Heart right ventricle (tissue), 16 donors: ENCODE data around the gene PABPN1. TPM values are rescaled to one million over a fixed set of nuclear protein-coding genes. Genes with fewer than 3 reads are reported as not detected.

Experiments used
- ATAC-seq, 8 donors: fragments of 200-7000 bp; cut with Tn5 transposase; one replicate each; pipeline ENCODE4 v1.9.1; 2020; ENCODE audit warnings: mild to moderate bottlenecking in 8 of 8, moderate library complexity in 8 of 8, moderate number of reproducible peaks in 1 of 8
- DNase-seq, 2 donors: peaks; one replicate each; pipeline ENCODE4 v3.0.0-alpha.2; 2020
- H3K27ac ChIP-seq, 10 donors: fragments of 200-600 bp; sonication (generic) in 2 of 10; one replicate each; pipeline versions ENCODE4 v1.5.0 to v1.8.0; 2020 to 2022; ENCODE audit warnings: mild to moderate bottlenecking in 3 of 10
- H3K27me3 ChIP-seq, 7 donors: fragments of 200-600 bp; one replicate each; pipeline ENCODE4 v1.8.0; 2021 to 2022; ENCODE audit warnings: mild to moderate bottlenecking in 2 of 7
- H3K36me3 ChIP-seq, 9 donors: fragments of 200-600 bp; sonication (generic) in 1 of 9; one replicate each; pipeline versions ENCODE4 v1.5.0 to v1.8.0; 2020 to 2022; ENCODE audit warnings: mild to moderate bottlenecking in 2 of 9
- H3K4me1 ChIP-seq, 9 donors: fragments of 200-600 bp; sonication (generic) in 1 of 9; one replicate each; pipeline versions ENCODE4 v1.5.0 to v1.8.0; 2020 to 2022; ENCODE audit warnings: mild to moderate bottlenecking in 4 of 9
- H3K4me3 ChIP-seq, 10 donors: fragments of 200-600 bp; sonication (generic) in 2 of 10; one replicate each; pipeline versions ENCODE4 v1.5.0 to v1.8.0; 2020 to 2022; ENCODE audit warnings: mild to moderate bottlenecking in 7 of 10, moderate library complexity in 2 of 10
- H3K9me3 ChIP-seq, 11 donors: fragments of 200-600 bp in 10 of 11; sonication (generic) in 2 of 11; one replicate each; pipeline versions ENCODE4 v1.5.0 to v1.8.0; 2013 to 2022; ENCODE audit warnings: mild to moderate bottlenecking in 2 of 11, control low read depth in 1 of 11, moderate library complexity in 1 of 11
- CTCF ChIP-seq, 9 donors: fragments of 200-600 bp; sonication (generic) in 2 of 9; IDR thresholded peaks; one replicate each; pipeline versions ENCODE4 v1.5.0 to v1.8.0; 2021 to 2022; ENCODE audit warnings: antibody characterized with exemption in 9 of 9, mild to moderate bottlenecking in 5 of 9, moderate library complexity in 1 of 9
- WGBS, 2 donors: extraction: QIAGEN DNeasy Blood & Tissue Kit; methylation state at CpG; one replicate each; pipeline ENCODE4 v1.1.7; 2013; ENCODE audit warnings: inconsistent platforms in 1 of 2; 5-methylcytosine and 5-hydroxymethylcytosine counted together
- intact Hi-C, 10 donors: fragments of 100-400 bp; cut with DNase I; formaldehyde crosslinking; loops; one replicate each; pipeline versions ENCODE4 v1.11.1 to v1.14.2; 2022
- polyA plus RNA-seq, 2 donors: library from polyadenylated mRNA; stranded (reverse); fragments of 200-250 nt; gene quantifications; one replicate each; pipeline ENCODE4 v1.2.3, GENCODE V29; 2013
- total RNA-seq, 10 donors: library from RNA; stranded (reverse); fragmentation: NEBNext Ultra II Directional in 3 of 10; extraction: Animal tissue kit (Norgen Biotek cat#: 25700) in 3 of 10; gene quantifications; one replicate each; pipeline versions ENCODE4 v1.2.1 to v1.2.4, GENCODE V29; 2021 to 2023
- donor health status: Arrhythmogenic right ventricular cardiomyopathy.
- donor health status: ischemic (EF 13 %, LVEDD 7.1; RV severe dilation, severe dysfunction).
- donor health status: healthy with polysubstance abuse.
- donor health status: DM: no; HTN: yes; CAD: no.
- donor health status: DM: no; HTN: no; CAD: no.
- donor health status: ischemic (EF 25% LVEDD 6.9; RV normal size, moderate dysfunction).
- donor health status: ischemic (EF 25% LVEDD 5.7; RV mildly dilated, moderate dysfunction).
- donor health status: healthy.
- donor health status: DM: yes; HTN: yes; CAD: no.
- donor health status: Ischemic cardiomyopathy.
- donor health status: ischemic (EF 35%, LVEDD 5.7; RV mildly dilated, moderate dysfunction).
- donor health status: nonischemic (EF 11% LVEDD 7.7; RV severe dilation, severe dysfunction).
- donor health status: DM: yes; HTN: yes; CAD: no.
- donor health status: PGD.
- donor health status: ischemic (EF 29% LVEDD 5.4; RV normal size, mild dysfunction).
- donor health status: nonischemic (EF 23%, LVEDD 6.1; RV moderate dilation, normal function).

PABPN1 gene
- total and polyA plus RNA-seq, 12 donors = 57.0 to 196 (median 68.6) TPM

DNA sequence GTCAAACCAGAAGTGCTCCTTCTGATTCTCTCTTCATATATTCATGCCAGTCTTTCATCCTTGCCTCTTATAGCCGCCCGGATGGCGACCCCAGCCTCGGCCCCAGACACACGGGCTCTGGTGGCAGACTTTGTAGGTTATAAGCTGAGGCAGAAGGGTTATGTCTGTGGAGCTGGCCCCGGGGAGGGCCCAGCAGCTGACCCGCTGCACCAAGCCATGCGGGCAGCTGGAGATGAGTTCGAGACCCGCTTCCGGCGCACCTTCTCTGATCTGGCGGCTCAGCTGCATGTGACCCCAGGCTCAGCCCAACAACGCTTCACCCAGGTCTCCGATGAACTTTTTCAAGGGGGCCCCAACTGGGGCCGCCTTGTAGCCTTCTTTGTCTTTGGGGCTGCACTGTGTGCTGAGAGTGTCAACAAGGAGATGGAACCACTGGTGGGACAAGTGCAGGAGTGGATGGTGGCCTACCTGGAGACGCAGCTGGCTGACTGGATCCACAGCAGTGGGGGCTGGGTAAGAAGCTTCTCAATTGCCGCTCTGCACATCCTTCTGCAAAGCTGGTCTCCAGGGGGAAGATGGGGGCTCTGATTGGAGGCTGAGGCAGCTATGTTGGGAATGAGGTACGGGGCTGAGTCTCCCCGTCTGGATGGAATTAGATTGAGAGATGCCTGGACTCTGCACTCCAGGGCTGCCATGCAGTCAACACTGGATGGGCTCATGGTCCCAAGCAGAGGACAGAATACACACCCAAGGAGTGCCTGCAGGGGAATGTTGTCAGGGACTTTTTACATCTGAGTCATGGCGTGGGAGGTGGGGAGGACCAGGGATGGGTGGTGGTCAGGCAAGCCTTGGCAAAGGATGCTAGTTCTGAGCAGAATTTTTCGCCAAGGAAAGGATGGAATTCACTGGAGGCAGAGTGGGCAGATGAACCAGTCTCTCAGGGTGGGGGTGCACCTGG lies 13.3 kb upstream of the PABPN1 start:
- intact Hi-C loops = loop anchor here in 3 of 10 donors (2.0 to 10.0 kb wide), 4 partner anchors 13 to 837 kb away; partner anchors contain the start of genes PABPN1 (in 2 of the 3), EMC9 (in 1 of the 3), NGDN (in 1 of the 3) and PSME2 (in 1 of the 3)
- peak overlapping the region in 8 of 10 donors; percentile 39 to 85 (median 72) for H3K4me3 ChIP-seq
- H3K36me3 ChIP-seq = peaks cover 0 to 51% (median 8%) of the 10 kb centered on the region in 9 donors
- peak overlapping the region in 6 of 10 donors; percentile 83 to 92 (median 91) for H3K27ac ChIP-seq
- ATAC-seq (no peak), DNase-seq (no peak)
- no peak for TF ChIP-seq CTCF (IDR thresholded peaks at IDR 0.05)
- WGBS, 2 donors = 88 to 91% methylated on average over 22 of the region's 22 CpGs
- peaks cover 13 to 35% (median 30%) of the 10 kb centered on the region in 9 donors for H3K4me1 ChIP-seq
- no peaks in the 10 kb centered on the region for H3K9me3 ChIP-seq
- no peaks in the 10 kb centered on the region for H3K27me3 ChIP-seq

GRCh38 chr14:23308721-23309445 lies 12.4 kb upstream of the PABPN1 start:
- no peak for DNase-seq
- WGBS, 2 donors = 86 to 87% methylated on average over 17 of the region's 17 CpGs

GRCh38 chr14:23310546-23310945 lies 10.7 kb upstream of the PABPN1 start:
- peaks cover 13 to 32% (median 28%) of the 10 kb centered on the region in 9 donors for H3K4me1 ChIP-seq
- no peak for TF ChIP-seq CTCF (IDR thresholded peaks at IDR 0.05)
- no peak for DNase-seq
- H3K9me3 ChIP-seq = no peaks in the 10 kb centered on the region
- no peak for ATAC-seq
- peaks cover 0 to 65% (median 8%) of the 10 kb centered on the region in 9 donors for H3K36me3 ChIP-seq
- no peaks in the 10 kb centered on the region for H3K27me3 ChIP-seq
- WGBS, 2 donors = 85 to 95% methylated on average over 1 of the region's 1 CpG
- no peak overlapping the region for H3K4me3 ChIP-seq
- intact Hi-C loops = no loop called here
- no peak overlapping the region for H3K27ac ChIP-seq

More at GRCh38 chr14:23308721-23309445, 12.4 kb upstream of the PABPN1 start:
- no peak for TF ChIP-seq CTCF (IDR thresholded peaks at IDR 0.05)
- no peak for ATAC-seq
- no peak overlapping the region for H3K4me3 ChIP-seq
- H3K27ac ChIP-seq = no peak overlapping the region
- peaks cover 0 to 54% (median 8%) of the 10 kb centered on the region in 9 donors for H3K36me3 ChIP-seq
- peaks cover 13 to 32% (median 29%) of the 10 kb centered on the region in 9 donors for H3K4me1 ChIP-seq
- H3K27me3 ChIP-seq = no peaks in the 10 kb centered on the region
- intact Hi-C loops = loop anchor here in 2 of 10 donors (5.0 to 10.0 kb wide), 3 partner anchors 158 to 836 kb away; partner anchors contain the start of genes EMC9 (in 1 of the 2), NGDN (in 1 of the 2), PSME2 (in 1 of the 2) and RNF31 (in 1 of the 2)
- no peaks in the 10 kb centered on the region for H3K9me3 ChIP-seq

DNA sequence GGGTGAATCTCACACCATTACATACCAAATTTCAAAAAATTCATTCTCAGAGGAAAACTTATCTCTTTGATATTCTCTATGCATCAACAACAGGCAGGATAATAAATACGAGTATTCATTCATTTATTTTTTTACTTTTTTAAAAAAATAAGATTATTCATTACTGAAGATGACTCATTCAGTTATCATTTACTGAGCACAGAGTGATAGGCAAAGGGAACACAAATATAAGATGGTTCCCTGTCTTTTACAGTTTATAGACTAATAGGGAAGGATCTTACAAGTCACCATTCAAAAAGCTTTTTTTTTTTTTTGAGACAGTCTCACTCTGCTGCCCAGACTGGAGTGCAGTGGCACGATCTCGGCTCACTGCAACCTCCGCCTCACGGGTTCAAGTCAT lies 5.0 kb upstream of the PABPN1 start:
- no peak overlapping the region for H3K27ac ChIP-seq
- H3K4me1 ChIP-seq = peaks cover 0 to 9% (median 3%) of the 10 kb centered on the region in 9 donors
- no peak for TF ChIP-seq CTCF (IDR thresholded peaks at IDR 0.05)
- intact Hi-C loops = no loop called here
- no peaks in the 10 kb centered on the region for H3K9me3 ChIP-seq
- no peak overlapping the region for H3K4me3 ChIP-seq
- DNase-seq (no peak), ATAC-seq (no peak)
- H3K36me3 ChIP-seq = peaks cover 0 to 48% (median 0%) of the 10 kb centered on the region in 9 donors
- H3K27me3 ChIP-seq = no peaks in the 10 kb centered on the region
- WGBS, 2 donors = 87 to 93% methylated on average over 5 of the region's 5 CpGs
